Measurements from ENCODE around the gene ANXA2R. TPM values are rescaled to one million over a fixed set of nuclear protein-coding genes. Genes with fewer than 3 reads are reported as not detected.

ANXA2R gene
- total and polyA plus RNA-seq, 2 of the 13 experiments (the other 11 are each of a cell fraction or from before 2014, with no cell fraction given) = 0.95 to 1.3 TPM

GRCh38 chr5:43019614-43020398, 20.3 kb downstream of the ANXA2R start (continued):
- TF ChIP-seq HNF1A (IDR thresholded peaks at IDR 0.05; ENCODE audit: low read depth) (no peak), HNF1A (CRISPR knock-in tag; IDR thresholded peaks at IDR 0.05; ENCODE audit: borderline replicate concordance) (no peak), HBP1 (CRISPR knock-in tag; IDR thresholded peaks at IDR 0.05; ENCODE audit: low read depth) (peak; percentile 34; the same call in 1 of the 2 replicates), ZNF597 (CRISPR knock-in tag; IDR thresholded peaks at IDR 0.05) (no peak), ZNF678 (CRISPR knock-in tag; IDR thresholded peaks at IDR 0.05) (no peak), SNAPC5 (CRISPR knock-in tag; IDR thresholded peaks at IDR 0.05; ENCODE audit: borderline replicate concordance) (no peak), ZBTB14 (CRISPR knock-in tag; IDR thresholded peaks at IDR 0.05) (no peak), ZNF468 (CRISPR knock-in tag; IDR thresholded peaks at IDR 0.05) (no peak), ATF7 (IDR thresholded peaks at IDR 0.05) (no peak), ATF7 (CRISPR knock-in tag; IDR thresholded peaks at IDR 0.05) (no peak), HNF1B (CRISPR knock-in tag; IDR thresholded peaks at IDR 0.05) (no peak), ZNF639 (CRISPR knock-in tag; conservative IDR thresholded peaks at IDR 0.05) (no peak), ZNF329 (CRISPR knock-in tag; IDR thresholded peaks at IDR 0.05; ENCODE audit: low read depth) (no peak), ZNF672 (CRISPR knock-in tag; IDR thresholded peaks at IDR 0.05) (no peak), ZSCAN25 (CRISPR knock-in tag; IDR thresholded peaks at IDR 0.05) (no peak), ZNF749 (CRISPR knock-in tag; IDR thresholded peaks at IDR 0.05; ENCODE audit: borderline replicate concordance) (no peak), BATF2 (CRISPR knock-in tag; IDR thresholded peaks at IDR 0.05) (no peak)
